Upper lobe of left lung (tissue), 4 donors: ENCODE results near the gene GNG3.

Source experiments
- POLR2A ChIP-seq, 4 donors: fragments of 450-650 bp; IDR thresholded peaks; one replicate each; pipeline ENCODE4 v1.5.1; 2016 to 2017; ENCODE audit warnings: antibody characterized with exemption in 4 of 4, mild to moderate bottlenecking in 2 of 4
- TF ChIP-seq, protein P1 (sequence below), 6 experiments: fragments of 450-650 bp in 4 of 6; fragments of 200-600 bp in 2 of 6; sonication (generic) in 2 of 6; IDR thresholded peaks; one replicate each; pipeline ENCODE4 v1.5.1; 2016 to 2019; ENCODE audit warnings: antibody characterized with exemption in 6 of 6

- TF ChIP-seq, protein P1, sequence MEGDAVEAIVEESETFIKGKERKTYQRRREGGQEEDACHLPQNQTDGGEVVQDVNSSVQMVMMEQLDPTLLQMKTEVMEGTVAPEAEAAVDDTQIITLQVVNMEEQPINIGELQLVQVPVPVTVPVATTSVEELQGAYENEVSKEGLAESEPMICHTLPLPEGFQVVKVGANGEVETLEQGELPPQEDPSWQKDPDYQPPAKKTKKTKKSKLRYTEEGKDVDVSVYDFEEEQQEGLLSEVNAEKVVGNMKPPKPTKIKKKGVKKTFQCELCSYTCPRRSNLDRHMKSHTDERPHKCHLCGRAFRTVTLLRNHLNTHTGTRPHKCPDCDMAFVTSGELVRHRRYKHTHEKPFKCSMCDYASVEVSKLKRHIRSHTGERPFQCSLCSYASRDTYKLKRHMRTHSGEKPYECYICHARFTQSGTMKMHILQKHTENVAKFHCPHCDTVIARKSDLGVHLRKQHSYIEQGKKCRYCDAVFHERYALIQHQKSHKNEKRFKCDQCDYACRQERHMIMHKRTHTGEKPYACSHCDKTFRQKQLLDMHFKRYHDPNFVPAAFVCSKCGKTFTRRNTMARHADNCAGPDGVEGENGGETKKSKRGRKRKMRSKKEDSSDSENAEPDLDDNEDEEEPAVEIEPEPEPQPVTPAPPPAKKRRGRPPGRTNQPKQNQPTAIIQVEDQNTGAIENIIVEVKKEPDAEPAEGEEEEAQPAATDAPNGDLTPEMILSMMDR (IDR thresholded peaks at IDR 0.05), result no peak
- TF ChIP-seq POLR2A (IDR thresholded peaks at IDR 0.05), result no peak
These were observed 41.1 kb upstream of the GNG3 start for GRCh38 chr11:62666259-62666926.
